OCI-LY3 (cell line): ENCODE data around the gene LPP.

ENCODE experiments used
- CTCF ChIP-seq: fragments of 200-600, 300-600 bp; sonication (generic); IDR thresholded peaks from 2 replicates; pipeline ENCODE4 v1.5.1; 2014; ENCODE audit warnings: antibody characterized with exemption, low read length, low read depth
- EZH2phosphoT487 ChIP-seq: fragments of 200-600 bp; shearing (Covaris generic); IDR thresholded peaks from 2 replicates; pipeline ENCODE4 v1.6.1; 2018; ENCODE audit warnings: antibody characterized with exemption, mixed run types, low read depth

- TF ChIP-seq CTCF (no peak), EZH2phosphoT487 (no peak)
These were observed 237.6 kb downstream of the LPP start for GRCh38 chr3:188391592-188391991.
